ENCODE results near the gene DAAM1. TPM values are rescaled to one million over a fixed set of nuclear protein-coding genes. Genes with fewer than 3 reads are reported as not detected.

Gene DAAM1
- total RNA-seq, 1 experiment from 2014 or later, result 4.7 TPM

DNA sequence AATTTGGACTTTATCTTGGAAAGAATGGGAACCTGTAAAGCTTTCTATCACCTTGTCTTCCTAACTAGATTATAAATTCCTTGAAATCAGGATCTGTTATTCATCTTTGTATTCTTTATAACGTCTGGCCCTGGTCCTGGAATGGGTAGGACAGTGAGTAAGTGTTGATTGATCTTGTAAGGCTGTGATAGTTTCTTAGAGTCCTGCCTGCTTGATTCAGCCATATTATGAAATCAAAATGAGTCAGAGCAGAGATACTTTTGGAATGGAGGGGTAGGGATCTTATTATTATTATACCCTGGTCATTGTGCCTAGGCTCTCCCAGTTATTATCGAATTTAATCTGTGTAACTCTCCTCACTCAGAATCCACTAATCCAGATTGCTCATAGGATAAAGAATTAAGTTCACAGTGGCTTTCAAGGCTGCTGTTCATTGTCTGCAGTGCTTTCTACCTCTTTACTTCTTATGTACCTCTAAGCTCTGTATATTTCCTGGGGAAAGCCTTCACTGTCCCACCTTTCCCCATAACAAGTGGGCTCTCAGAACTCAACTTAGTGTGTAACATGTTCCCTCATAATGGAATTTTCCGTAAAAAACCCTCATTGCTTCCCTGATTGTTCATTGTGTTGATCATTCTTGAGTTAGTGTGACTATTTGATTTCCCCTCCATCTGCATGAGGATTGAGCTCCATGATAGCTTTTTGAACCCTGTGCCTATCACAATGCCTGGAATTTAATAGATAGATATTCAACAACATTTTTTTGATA lies 93.3 kb downstream of the DAAM1 start:
- DNase-seq (ENCODE audit: extremely low read depth, low read depth), result peak; percentile 56

GRCh38 chr14:59282378-59282765 lies 93.9 kb downstream of the DAAM1 start:
- peak; percentile 38 for DNase-seq (ENCODE audit: extremely low read depth, low read depth)

DNA sequence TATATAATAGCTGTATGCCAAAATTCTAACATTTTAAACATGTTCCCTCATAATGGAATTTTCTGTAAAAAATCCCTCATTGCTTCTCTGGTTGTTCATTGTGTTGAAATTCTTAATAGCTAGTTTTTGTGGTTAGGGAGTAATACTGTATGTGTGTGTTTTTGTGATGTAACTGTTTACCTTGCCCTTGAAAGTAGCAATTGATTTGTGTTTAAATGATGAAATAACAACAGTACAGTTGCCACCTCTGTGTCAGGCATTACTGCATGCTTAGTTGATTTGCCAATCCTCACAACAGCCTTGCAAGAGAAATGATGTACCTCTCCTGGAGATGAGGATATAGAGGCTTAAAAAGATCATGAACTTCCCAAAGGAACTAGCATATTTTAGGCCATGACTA lies 94.9 kb downstream of the DAAM1 start:
- DNase-seq (ENCODE audit: extremely low read depth, low read depth), result peak; percentile 70

DNA sequence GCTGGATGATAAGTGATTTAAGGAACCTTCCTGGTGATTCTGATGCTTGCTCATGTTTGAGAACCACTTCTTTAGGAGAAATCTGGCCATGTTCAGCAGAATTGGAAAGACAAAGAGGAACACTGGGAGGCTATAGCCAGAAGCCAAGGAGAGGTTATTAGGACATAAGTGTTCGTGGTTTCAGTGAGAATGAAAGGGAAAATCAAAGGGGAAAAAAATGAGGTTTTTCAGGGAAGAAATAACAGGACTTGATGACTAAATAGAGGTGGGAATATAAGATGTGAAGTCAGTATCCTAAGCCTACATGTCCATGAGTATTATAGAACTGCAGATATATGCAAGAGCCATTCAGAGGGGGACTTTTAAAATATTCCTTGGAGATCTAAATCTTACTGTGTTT lies 95.6 kb downstream of the DAAM1 start:
- DNase-seq (ENCODE audit: extremely low read depth, low read depth), result no peak

GRCh38 chr14:59292028-59292427 lies 103.6 kb downstream of the DAAM1 start:
- DNase-seq (ENCODE audit: extremely low read depth, low read depth), result no peak

GRCh38 chr14:59292921-59293534 lies 104.6 kb downstream of the DAAM1 start:
- no peak for DNase-seq (ENCODE audit: extremely low read depth, low read depth)

GRCh38 chr14:59293935-59294661 lies 105.6 kb downstream of the DAAM1 start:
- no peak for DNase-seq (ENCODE audit: extremely low read depth, low read depth)

DNA sequence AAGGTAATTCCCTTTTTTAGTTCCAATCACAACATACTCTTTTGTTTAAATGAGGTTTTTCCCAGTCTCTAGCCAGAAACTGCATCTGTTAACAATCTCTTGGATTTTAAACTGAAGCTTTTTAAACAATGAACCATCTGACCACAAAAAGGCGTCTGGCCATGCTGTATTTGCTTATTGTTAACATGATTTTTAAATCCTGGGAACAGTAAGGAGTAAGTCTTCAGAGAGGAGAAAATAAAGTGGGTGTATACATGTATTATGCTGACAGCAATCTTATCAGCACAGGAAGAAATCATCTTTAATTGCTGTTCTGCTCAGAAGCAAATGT lies 106.2 kb downstream of the DAAM1 start:
- no peak for DNase-seq (ENCODE audit: extremely low read depth, low read depth)

- no peak for DNase-seq (ENCODE audit: extremely low read depth, low read depth)
Observed at GRCh38 chr14:59295951-59296350, 107.5 kb downstream of the DAAM1 start.

- no peak for DNase-seq (ENCODE audit: extremely low read depth, low read depth)
Observed at GRCh38 chr14:59296508-59296907, 108.0 kb downstream of the DAAM1 start.

DNA sequence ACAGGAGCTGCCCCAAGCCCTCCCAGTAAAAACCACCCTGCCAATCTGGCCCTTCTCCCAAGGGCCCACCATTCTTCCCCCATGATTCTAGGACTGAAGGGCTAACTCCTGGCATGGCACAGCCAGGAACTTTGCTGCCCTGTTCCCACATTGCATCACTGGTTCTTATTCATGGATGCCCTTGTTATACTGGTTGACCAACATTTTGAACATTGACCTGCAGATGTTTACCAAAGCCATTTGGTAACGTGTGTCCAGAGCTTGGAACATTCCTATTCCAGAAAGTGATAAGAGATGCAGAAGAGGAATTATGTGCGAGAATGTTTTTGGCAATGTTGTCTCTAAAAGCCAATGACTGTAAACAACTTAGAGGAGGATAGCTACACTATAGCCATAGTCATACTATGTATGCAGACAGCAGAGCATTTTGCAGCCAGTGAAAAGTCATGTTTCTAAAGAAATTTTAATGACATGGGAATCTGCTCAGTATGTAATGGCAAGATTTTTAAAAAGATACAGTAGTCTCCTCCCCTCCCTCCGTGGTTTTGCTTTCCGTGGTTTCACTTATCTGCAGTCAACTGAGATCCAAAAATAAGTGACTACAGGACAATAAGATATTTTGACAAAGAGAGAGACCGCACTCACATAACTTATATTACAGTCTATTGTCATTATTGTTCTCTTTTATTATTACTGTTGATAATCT lies 108.8 kb downstream of the DAAM1 start:
- DNase-seq (ENCODE audit: extremely low read depth, low read depth), result no peak

DNA sequence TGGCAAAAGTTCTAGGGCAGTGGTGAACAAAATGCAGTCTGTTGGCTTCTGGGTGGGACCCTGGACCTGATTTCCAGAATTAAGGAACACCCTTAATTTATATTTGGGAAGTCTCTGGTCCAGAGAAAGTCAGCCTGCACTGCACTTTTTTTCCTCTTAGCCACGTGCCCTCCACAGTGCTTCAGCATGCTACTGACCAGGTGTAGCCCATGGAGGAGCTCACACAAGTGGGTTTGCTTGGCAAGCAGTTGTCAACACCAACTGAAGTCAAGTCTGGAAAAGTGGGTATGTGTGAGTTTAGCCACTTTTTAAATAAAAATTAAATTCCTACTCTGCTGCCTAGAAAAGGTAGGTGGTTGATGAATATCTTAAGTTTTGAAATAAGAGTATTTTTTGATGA lies 111.3 kb downstream of the DAAM1 start:
- DNase-seq (ENCODE audit: extremely low read depth, low read depth), result no peak

DNA sequence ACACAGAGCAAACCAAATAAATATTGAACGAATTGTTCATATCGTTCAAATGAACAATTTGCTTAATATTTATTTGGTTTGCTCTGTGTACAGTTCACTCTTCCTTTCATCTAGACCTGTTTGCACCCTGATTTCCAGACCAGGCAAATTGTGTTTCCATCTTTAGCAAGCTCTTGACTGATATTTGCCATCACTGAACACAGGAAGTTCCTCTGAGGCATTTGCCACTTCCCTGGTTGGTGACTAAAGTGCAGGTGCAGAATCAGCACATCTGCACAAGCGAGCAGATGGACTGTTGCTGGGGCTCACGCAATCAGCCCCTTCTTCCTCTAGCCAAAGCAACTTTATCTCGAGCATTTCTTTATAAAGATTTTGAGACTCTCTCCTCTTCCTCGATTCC lies 112.9 kb downstream of the DAAM1 start:
- no peak for DNase-seq (ENCODE audit: extremely low read depth, low read depth)

- no peak for DNase-seq (ENCODE audit: extremely low read depth, low read depth)
Observed at GRCh38 chr14:59302313-59302712, 113.8 kb downstream of the DAAM1 start.

DNA sequence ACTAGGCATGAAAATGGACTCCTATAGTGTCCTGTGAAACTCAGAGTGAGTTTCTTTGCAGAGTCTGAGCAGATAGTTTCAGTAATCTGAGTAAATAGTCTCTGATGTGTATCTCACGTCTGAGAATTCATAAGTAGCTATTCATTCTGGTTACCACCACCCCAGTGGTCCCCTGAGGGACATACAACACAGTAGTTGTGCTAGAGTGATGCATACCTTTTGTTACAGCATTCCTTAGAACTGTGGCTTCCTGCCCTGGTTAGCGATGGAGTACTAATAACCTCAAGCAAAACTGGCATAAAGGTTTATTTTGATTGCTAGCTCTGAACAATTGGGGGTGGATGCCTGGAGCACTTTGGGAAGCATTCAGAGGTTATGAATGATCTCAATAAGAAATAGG lies 114.7 kb downstream of the DAAM1 start:
- no peak for DNase-seq (ENCODE audit: extremely low read depth, low read depth)

- no peak for DNase-seq (ENCODE audit: extremely low read depth, low read depth)
Observed at GRCh38 chr14:59305231-59305630, 116.8 kb downstream of the DAAM1 start.

DNA sequence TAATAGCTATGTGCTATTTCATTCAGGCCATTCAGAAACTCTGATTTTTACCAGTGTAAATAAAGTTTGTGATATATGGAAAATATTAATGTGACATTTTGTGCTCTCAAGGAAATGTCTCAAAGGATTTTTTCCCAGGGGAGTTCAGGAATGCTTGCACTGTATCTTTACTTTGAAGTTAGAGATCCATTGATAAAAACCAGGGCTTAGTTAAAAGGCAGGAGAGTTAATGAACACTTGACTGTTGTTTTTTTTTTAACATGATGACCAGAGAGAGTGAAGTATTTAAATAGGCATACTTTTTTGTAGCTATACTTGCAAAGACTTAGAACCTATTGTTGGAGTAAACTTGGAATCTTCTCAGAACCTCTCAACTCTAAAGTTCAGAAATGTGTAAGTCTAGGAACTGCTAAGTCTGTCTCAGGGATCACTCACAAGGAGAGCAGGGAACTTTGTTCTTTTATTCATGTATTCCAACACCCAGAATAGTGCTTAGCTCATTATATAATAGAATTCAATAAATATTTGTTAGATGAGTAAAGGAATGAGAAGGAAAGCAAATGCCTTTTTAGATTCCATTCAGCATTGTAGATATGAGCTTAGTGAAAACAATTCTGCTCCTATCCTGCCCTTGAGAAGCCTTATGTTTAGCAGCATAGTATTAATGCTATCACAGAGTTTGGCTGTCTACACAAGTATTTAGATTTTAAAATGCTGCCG lies 117.5 kb downstream of the DAAM1 start:
- DNase-seq (ENCODE audit: extremely low read depth, low read depth), result no peak

- DNase-seq (ENCODE audit: extremely low read depth, low read depth), result no peak
Observed at GRCh38 chr14:59306775-59307174, 118.3 kb downstream of the DAAM1 start.

GRCh38 chr14:59308086-59308485 lies 119.6 kb downstream of the DAAM1 start:
- no peak for DNase-seq (ENCODE audit: extremely low read depth, low read depth)

GRCh38 chr14:59308673-59309072 lies 120.2 kb downstream of the DAAM1 start:
- DNase-seq (ENCODE audit: extremely low read depth, low read depth), result no peak
